Measurements from ENCODE around the gene PHKA2.

Gene PHKA2

DNA sequence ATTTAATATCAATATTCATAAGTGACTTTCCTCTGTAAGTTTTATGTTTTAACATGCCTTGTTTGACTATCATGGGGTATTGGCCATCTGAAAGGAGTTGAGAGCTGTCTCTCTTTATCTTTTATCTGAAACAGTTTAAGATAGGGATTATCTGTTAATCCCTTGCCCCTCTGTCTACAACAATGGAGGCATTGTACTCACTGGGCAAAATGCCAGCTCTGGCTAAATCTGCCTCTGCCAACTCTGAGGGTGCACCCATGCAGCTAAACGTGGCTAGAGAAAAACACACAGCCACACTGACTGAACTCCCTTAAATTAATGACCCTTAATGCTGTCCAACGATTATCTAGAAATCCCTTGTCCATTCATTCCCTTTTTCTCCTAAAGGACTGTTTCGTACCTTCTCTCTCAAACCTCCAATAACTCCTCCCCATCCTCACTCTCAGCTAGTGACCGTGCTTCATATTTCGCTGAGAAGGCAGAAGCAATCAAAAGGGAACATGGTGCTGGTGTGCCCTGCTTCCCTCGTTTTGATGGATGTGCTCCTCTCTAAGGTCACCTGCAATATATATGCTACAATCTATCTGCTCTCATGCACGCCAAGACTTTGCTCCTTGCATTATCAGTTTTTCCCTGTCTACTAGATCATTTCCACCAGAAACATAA, 10.3 kb downstream of the PHKA2 start:
- no peak for FAIRE-seq

DNA sequence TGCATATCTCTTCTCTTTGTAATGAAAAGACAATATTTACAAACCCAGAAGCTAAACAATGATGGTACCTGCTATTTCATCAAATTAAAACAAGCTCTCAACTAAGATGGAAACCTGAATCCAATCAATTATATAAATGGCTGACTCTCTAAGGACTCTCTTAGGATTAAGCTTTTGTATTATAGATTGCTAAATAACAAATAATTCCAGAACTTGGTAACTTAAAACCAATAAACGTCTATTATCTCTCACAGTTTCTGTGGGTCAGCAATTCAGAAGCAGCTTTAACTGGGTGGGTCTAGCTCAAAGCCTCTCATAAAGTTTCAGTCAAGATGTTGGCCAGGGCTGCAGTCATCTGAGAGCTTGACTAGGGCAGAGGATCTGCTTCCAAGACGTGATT, 12.4 kb downstream of the PHKA2 start:
- no peak for FAIRE-seq

DNA sequence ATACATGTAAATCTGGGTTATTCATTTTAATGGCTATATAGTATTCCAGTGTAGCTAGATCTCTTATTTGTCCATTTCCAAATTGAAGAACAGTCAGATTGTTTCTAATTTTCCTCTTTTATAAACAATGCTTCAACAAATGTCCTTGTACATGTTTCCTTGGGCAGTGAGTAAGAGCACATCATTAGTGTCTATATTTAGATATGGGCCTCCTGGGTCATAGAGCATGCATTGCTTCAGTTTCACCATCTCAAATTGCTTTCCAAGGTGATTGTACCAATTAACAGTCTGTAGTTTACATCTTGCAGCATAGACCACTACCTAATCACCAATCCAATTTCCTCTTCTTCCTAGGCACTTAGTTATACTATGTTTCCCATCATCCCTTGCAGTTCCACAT, 13.4 kb downstream of the PHKA2 start:
- no peak for FAIRE-seq

DNA sequence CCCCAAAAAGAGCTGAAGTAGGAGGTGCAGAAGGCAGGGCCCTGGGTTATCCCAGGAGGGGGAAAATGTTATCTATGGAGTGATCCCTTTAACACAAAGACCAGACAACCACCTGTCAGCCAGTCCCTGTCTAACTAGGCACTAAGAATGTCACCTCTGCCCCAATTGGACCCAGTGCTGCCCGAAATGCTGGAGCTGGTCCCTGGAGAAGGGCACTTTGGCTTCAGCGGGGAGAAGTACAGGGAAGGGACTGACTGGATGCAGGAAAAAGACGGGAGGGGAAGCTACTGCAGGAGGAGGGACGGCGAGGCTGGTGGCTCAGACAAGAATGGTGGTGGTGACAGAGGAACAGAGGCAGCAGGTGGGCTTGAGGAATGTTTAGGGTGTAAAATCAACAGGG, 17.3 kb downstream of the PHKA2 start:
- FAIRE-seq, result no peak

DNA sequence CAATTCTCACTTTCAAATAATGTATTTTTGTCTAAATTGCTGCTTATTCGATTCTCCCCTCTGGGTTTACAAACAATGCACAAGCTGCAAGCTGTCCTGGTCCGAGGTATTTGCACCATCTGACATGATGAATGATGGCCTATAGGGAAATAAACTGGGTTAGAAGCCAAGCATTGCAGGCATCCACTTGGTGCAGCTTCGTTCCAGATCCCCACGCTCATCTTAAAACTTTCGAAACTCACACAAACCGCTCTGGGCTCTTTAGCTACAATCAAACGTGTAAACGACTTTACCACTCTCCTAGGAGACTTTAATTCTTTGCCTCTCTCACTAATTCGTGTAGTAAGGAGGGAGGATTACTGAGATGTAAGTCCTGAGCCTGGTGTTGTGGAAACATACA, 19.0 kb downstream of the PHKA2 start:
- FAIRE-seq, result no peak

DNA sequence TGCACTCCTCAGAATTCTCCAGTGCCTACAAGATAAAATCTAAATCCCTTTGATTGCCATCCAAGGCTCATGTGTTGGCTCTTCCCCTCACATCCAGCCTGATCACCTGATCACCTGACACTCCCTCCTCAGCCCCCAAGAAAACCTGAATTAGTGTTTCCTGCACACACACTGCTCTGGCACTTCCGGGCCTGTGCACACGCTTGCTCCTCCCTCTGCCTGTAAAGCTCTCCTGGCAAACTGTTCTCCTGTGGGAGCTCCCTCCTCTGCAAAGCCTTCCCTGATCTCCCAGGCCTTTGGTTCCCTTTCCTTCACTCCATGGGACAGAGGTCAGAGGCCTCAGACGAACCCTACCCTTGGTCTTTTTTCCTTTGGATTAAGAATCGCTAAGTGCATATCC, 19.9 kb downstream of the PHKA2 start:
- no peak for FAIRE-seq

DNA sequence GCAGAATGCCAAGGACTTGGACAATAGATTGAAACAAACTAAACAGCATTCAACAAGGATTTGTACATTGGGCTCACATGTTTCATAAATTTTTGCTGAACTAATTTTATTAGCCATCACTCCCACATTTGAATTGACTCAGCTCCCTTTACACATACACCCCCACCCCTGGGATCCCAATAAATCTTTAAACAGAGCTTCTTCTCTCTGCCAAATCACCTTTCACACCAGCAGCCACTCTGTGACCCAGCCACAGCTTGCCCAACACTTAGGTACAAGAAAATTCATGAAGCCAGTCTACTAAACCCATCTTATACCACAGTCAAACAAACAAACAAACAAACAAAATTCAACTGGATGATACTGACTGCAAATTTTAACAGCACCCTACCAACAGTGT, 21.6 kb downstream of the PHKA2 start:
- FAIRE-seq, result no peak

DNA sequence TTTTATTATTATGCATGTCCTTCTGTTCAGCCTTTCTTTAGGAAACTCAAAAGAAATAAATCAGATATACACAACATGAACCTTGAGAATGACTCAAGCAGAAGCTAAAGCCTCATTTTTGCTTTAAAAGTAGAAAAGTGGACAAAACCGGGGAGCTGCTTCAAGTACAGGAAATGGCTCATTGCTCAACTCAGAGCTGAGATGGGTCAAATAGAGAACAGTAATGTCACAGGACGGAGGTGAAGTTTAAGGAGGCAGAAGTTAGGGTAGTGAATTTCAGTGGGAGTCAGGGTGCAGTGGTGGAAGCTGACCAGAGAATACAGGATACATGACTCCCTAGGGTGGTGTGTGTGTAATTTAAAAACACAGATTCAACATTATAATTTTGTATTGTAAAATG, 22.2 kb downstream of the PHKA2 start:
- FAIRE-seq, result no peak

DNA sequence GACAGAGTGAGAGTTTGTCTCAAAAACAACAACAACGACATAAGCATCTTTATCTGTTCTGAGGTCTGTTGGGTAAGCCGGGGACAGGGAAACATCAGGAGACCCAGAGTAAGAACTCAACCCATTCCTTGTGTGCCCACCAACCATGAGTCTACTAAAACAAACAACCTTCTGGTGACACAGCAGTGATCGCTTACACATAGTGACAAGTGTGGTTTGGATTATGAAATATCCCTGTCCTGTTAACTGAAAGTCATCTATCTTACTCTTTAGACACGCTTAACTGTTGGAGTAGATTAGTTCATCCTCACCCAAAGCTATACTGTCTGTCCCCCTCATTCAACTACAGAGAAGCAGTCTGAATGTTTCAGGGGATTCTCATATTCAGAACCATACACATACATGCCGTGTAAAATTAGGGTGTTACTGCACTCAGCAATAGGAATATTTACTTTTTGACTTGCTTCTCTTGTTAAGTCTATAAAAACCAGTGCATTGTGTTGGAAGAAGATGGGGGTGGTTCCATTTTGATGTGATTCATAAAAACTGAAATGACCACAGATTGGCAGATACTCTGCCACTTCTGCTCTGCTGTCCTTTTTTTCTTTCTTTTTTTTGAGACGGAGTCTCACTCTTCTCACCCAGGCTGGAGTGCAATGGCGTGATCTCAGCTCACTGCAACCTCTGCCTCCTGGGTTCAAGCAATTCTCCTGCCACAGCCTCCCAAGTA, 27.4 kb downstream of the PHKA2 start:
- no peak for FAIRE-seq

DNA sequence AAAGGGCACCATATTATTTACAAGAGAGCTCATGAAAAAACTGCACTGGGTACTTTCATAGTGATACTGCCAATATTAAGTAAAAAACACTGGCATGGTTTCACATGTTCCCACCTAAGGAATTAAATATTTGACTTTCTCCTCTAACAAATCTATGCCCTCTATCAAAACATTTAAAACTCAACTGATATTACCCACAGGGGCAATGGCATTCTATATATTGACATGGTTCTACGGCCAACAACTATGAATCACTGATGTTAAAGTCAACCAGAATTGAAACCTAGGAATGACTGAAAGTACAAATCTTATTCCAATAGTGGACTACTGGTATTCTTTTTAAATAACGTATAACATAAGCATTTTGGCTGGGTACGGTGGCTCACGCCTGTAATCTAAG, 28.2 kb downstream of the PHKA2 start:
- no peak for FAIRE-seq

DNA sequence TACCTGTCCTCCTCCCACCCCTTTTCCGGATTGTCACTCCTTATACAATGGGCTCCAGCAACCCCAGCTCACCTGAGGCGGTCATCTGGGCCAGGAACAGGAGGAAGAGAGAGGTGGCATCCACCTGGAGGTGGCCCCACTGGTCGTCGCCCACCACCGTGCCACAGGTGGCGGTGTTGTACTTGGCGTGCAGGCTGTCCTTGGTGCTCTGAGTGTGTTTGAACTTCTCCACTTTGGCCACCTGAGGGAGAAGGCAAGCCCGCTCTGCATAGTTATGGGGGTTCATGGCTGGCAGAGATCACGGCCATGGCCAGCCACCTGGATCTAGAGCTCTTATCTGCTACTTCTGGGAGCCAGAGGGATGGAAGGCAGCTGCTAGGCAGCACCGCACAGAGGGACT, 32.9 kb downstream of the PHKA2 start:
- FAIRE-seq, result no peak

DNA sequence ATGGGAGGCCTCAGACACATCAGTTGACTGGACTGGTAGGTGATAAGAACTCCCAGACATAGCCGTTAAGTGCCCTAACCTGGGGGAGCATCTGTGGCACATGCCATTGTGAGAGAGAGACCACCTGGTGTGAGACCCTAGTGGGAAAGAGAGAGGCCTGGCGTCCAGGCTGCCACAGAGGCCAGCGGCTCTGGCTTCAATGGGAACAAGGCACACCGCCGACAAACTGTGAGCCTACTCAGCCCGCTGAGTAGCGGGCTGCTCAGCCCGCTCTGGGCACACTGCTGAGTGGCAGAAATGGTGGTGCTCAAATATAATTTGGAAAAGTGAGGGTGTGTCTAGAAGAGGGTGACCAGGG, 34.0 kb downstream of the PHKA2 start:
- no peak for FAIRE-seq

DNA sequence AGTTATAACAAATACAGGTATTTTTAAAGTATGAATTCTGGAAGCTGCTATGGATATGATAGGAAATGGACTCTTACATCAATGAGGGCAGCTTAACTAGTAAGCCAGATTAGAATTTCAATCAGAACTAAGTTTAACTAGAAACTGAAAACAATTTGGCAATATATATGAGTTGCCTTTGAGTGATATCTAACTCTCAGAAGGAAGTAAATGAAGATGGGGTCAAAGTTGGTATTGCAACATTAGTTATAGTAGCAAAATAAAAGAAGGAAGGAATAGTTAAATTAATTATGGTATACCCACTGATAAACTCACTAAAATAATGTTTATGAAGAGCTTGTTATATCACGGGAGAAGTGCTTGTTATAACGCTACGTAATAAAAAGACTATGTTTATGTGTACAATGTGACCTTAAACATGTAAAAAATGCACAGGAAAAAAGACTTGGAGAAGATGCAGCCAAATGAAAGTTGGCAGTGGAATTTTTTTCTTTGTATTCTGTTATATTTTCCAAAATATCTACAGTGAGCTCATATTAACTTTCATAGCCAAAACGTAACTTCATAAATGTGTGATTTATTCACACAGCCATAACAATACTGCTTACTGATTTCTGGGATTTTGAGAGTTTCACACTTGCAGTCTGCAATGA, 34.5 kb downstream of the PHKA2 start:
- no peak for FAIRE-seq

DNA sequence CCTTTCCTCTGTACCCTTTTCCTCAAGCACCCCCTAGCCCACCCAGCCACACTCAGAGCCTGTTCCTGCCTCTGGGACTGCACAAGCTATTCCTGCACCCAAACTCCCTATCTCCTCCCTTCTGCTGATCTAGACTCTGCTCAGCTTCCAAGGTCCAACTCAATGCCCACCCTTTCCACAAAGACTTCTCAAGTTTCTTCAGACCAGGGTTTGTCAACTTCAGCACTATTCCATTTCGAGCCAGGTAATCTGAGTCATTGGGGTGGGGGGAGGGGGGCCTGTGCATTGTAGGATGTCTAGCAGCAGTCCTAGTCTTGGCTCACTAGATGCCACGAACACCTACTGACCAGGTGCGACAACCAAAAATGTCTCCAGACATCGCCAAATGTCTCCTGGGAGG, 37.3 kb downstream of the PHKA2 start:
- FAIRE-seq, result no peak

DNA sequence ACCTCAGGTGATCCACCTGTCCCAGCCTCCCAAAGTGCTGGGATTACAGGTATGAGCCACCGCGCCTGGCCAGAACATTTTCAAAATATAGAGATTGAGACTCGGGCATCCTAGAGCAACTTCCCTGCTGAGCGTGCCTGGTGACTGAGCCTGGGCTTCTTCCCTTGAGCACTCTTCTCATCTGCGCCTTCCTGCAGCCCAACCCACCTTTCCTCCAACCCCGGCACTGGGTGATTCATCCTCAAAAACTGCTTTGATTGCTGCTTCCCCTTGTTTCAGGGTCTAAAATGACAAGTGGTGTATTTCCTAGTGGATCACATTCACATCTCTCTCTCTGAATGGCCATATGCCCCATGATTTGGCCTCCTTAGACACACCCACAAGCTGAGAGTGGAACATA, 37.8 kb downstream of the PHKA2 start:
- FAIRE-seq, result no peak

DNA sequence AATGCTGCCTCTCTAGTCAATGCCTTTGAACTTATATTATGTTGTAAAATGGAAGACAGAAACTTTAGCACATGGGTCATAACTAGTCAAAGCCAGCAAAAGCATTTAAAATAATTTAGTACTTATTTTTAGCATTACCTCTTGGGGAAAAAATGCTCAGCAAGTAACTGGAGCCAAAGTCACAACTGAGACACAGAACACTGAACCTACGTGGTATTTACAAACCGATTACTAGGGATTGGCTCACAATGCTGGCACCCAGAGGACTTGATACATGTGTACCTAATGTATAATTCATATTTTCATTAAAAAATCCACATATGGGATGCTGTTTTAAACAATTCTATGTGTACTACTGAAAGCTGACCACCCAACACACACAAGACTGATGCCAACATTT, 38.4 kb downstream of the PHKA2 start:
- no peak for FAIRE-seq

DNA sequence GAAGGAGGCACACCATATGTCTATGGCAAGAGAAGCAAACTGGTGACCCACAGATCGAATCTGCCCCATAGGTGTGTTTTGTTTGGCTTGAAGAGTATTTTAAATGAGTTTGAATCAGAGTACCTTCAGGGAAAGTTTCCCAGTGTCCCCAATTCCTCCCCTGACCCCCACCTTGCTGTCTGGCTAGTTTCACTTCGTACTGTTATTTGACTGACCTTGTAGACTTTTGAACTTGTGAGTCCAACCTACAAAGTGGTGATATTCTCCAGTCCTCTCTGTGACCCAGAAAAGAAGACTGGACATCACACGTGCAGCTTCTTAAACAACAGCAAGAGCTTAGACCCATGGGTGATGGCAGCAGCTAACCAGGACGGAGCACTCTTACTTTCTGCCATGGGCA, 39.4 kb downstream of the PHKA2 start:
- no peak for FAIRE-seq

DNA sequence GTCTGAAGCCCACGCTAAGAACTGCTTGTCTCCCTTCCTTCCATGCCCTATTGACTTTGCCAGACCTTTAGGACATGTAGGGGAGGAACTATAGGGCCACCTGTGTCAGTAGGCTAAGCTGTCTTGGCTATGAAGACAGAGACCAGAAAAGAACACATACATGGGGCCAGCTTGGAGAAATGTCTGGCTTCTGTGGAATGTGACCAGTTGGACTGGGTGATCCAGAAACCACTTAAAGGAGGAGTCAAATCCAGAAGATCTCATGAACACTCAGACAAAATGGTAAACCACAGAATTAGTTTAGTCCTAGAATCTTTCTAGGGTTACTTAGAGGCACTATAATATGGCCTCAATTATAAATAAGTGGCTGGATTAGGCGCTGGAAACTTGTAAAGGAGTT, 42.0 kb downstream of the PHKA2 start:
- no peak for FAIRE-seq

DNA sequence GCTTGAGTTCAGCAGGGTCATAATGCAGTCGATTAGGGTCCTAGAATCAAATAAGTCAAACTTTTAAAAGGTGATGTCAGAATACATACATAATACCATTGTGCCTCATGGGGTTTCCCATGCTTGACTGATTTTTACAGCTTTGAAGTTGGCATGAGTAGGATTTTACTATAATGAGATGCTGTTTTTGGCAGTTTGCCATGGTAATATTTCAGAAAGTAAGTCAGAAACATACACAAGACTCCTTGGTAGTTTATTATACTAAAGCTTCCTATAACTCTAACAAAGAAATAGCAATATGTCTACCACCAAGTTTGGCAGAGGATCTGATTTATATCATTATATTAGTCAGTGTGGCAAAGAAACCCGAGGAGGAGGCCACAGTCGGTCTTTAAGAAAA, 45.2 kb downstream of the PHKA2 start:
- no peak for FAIRE-seq

DNA sequence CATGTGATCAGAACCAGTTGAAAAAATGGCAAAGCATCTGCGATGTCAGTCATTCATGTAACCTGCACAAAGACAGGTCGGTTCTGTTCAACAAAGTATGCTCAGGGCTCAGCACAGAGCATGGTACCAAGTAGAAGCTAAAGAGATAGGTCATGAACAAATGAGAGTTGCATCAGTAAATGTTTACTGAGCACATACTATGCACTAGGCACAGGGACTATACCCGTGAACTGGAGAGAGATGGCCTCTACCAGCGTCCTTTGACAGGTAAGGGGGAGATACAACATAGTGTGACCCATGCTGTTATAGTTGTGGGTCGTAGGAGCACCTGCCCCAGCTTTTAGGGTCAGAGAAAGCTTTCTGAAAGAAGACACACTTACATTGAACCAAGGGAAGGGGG, 46.7 kb downstream of the PHKA2 start:
- no peak for FAIRE-seq

DNA sequence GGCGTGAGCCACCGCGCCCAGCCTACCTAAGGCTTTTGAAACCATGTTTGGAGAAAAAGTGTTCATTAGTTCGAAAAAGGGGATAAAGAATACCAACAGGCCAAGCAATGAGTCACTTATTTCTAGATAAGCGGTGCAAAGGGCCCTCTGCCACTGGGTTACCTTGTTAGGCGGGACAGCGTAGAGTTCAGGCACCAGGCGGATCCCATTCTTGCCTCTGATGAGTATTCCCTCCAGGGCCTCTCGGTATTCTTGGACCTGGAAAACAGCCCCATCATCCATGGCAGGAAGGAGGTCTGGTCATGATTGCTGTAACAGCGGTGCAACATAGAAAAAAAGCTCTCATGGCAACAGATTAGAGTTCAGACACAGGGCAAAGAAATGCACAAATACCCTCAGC, 48.0 kb downstream of the PHKA2 start:
- no peak for FAIRE-seq

DNA sequence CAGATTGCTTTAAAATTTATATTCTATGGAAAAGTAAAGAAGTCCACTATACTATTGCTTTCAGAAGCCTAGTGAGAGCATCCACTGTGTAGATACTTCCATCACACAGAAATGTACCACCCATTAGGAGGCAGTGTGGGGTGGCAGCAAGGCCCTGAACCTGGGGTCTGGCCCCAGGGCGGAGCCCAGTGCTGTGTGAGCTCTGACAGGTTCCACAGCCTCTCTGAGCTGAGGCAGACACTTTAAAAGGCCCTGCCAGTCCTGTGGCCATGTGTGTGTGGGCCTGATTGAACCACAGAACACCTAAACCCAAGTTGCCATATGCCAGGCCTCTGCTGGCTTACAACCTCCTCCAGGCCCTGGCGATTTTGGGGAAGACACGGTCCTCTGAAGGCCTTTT, 49.2 kb downstream of the PHKA2 start:
- no peak for FAIRE-seq

DNA sequence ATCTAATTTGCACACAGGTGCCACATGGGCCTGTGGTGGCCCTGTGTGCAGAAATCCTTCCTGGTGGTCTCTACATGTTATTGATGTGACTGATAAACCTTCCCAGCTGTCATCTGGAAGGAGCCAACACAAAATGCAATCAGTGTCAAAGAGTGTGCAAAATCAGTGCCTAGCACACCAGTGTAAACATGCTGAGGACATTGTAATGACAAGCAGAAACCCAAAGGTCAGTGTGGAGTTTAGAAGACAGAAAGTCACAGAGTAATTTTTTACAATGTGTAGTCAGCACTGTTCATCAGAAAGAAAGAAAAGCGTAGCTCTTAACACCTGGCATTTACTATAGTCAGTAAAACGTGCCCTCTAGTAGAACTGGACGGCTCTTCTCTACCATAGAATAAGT, 50.3 kb downstream of the PHKA2 start:
- no peak for FAIRE-seq

DNA sequence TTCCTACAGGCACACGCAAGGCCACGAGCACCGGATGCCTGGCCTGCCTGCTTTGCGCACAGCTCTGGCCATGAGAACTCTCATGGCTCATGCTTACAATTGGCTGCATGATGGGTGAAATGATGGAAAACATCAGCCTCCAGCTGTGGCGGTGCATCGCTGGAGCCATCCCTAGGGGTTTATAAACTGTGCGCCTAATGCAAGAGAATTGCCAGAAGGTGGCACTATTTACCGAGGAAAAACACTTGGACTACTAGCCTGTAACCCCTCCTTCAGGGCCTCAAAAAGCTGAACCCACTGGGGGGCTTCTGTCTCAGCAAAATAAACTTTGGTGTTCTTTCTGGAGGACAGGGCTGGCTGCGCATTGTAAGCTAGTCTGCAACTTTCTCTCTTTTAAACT, 51.9 kb downstream of the PHKA2 start:
- FAIRE-seq, result no peak

DNA sequence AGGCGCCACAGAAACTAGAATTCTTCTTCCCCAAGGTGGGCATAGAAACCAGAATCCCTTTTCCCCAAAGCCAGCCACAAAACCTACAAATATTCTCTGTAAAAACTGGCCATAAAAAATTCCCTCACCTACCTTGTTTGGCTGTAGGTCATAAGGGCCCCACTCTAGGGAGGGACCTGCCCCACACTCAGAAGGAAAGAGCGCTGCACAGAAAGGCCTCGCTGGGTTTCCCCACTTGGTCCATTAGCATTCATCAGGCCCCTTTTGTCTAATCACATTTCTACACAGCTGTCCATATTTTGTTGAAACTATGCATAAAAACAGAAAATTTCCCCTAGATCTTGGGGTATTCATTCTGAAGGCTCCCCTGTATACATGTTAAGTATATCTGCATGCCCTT, 54.1 kb downstream of the PHKA2 start:
- no peak for FAIRE-seq

All from A204.1 (cell line).